ELF-1 (cell line): ENCODE measurements around the gene CMTR2.
A peak's percentile ranks its signal among the peaks of the same experiment; 100 is the strongest.
"Not testable (repeated sequence)": the region's sequence is repeated elsewhere in the genome, so short reads cannot be mapped to it uniquely, and the experiment has no call there.

Source experiments
- DNase-seq: peaks from one replicate; pipeline ENCODE4 v3.0.0-alpha.2; 2016; ENCODE audit warnings: low read depth, low spot score

The CMTR2 gene

GRCh38 chr16:71288890-71289731 is at the start of gene CMTR2:
Gene CMTR2 (minus strand): TSS chr16:71289402. CDS start chr16:71285920, 3,482 bp downstream.
- DNase-seq = peak; percentile 99

GRCh38 chr16:71338632-71339031 is 49.4 kb upstream of the CMTR2 start:
- DNase-seq = no peak

- no peak for DNase-seq
These were observed 49.0 kb upstream of the CMTR2 start for GRCh38 chr16:71338193-71338592.

GRCh38 chr16:71337631-71338030 is 48.4 kb upstream of the CMTR2 start:
- no peak for DNase-seq

GRCh38 chr16:71328151-71328550 is 38.9 kb upstream of the CMTR2 start:
- no peak for DNase-seq

GRCh38 chr16:71327720-71328119 is 38.5 kb upstream of the CMTR2 start:
- DNase-seq = no peak

- no peak for DNase-seq
These were observed 30.8 kb upstream of the CMTR2 start for GRCh38 chr16:71319999-71320398.

- DNase-seq = no peak
These were observed 26.1 kb upstream of the CMTR2 start for GRCh38 chr16:71315269-71315668.

- DNase-seq = not testable (repeated sequence)
These were observed 24.4 kb upstream of the CMTR2 start for GRCh38 chr16:71313591-71313990.

- peak; percentile 71 for DNase-seq
These were observed 22.5 kb upstream of the CMTR2 start for GRCh38 chr16:71311553-71312158.

GRCh38 chr16:71303938-71304337 is 14.7 kb upstream of the CMTR2 start:
- no peak for DNase-seq

- DNase-seq = no peak
These were observed 8.1 kb upstream of the CMTR2 start for GRCh38 chr16:71297341-71297634.

GRCh38 chr16:71296584-71297340 is 7.6 kb upstream of the CMTR2 start:
- DNase-seq = no peak

- no peak for DNase-seq
These were observed 6.7 kb upstream of the CMTR2 start for GRCh38 chr16:71295950-71296349.

- no peak for DNase-seq
These were observed 4.7 kb upstream of the CMTR2 start for GRCh38 chr16:71293919-71294318.

GRCh38 chr16:71292095-71292494 is 2.9 kb upstream of the CMTR2 start:
- DNase-seq = not testable (repeated sequence)

GRCh38 chr16:71289732-71290062 is 495 bp upstream of the CMTR2 start:
- no peak for DNase-seq

GRCh38 chr16:71288570-71288889 is 672 bp downstream of the CMTR2 start:
- DNase-seq = no peak

- peak; percentile 44 for DNase-seq
These were observed 1.3 kb downstream of the CMTR2 start for GRCh38 chr16:71287911-71288310.

- DNase-seq = no peak
These were observed 1.7 kb downstream of the CMTR2 start for GRCh38 chr16:71287454-71287853.

- no peak for DNase-seq
These were observed 5.6 kb downstream of the CMTR2 start for GRCh38 chr16:71283612-71284011.

GRCh38 chr16:71282943-71283342 is 6.3 kb downstream of the CMTR2 start:
- DNase-seq = no peak
